ENCODE measurements around the gene LRP5.
A peak's percentile ranks its signal among the peaks of the same experiment; 100 is the strongest.

LRP5 gene

GRCh38 chr11:68495220-68495729 is 182.9 kb downstream of the LRP5 start:
- Mint-ChIP-seq H3K4me1 (ENCODE audit: low read depth) (peaks cover 79% of the 10 kb centered on the region), H3K4me3 (no peak overlapping the region), H3K27ac (no peak overlapping the region), H3K9me3 (no peaks in the 10 kb centered on the region), H3K27me3 (no peaks in the 10 kb centered on the region), H3K36me3 (ENCODE audit: low read depth) (peaks cover 21% of the 10 kb centered on the region)
- DNase-seq = no peak

GRCh38 chr11:68495872-68496271 is 183.5 kb downstream of the LRP5 start:
- no peak for DNase-seq
- H3K36me3 Mint-ChIP-seq (ENCODE audit: low read depth) = peaks cover 19% of the 10 kb centered on the region
- H3K27ac Mint-ChIP-seq = no peak overlapping the region
- H3K9me3 Mint-ChIP-seq = no peaks in the 10 kb centered on the region
- H3K4me3 Mint-ChIP-seq = no peak overlapping the region
- peaks cover 79% of the 10 kb centered on the region for H3K4me1 Mint-ChIP-seq (ENCODE audit: low read depth)
- H3K27me3 Mint-ChIP-seq = no peaks in the 10 kb centered on the region

GRCh38 chr11:68497761-68498160 is 185.4 kb downstream of the LRP5 start:
- Mint-ChIP-seq H3K9me3 (no peaks in the 10 kb centered on the region), H3K36me3 (ENCODE audit: low read depth) (peaks cover 15% of the 10 kb centered on the region), H3K27ac (no peak overlapping the region), H3K4me3 (no peak overlapping the region), H3K27me3 (no peaks in the 10 kb centered on the region), H3K4me1 (ENCODE audit: low read depth) (peaks cover 81% of the 10 kb centered on the region)
- no peak for DNase-seq

GRCh38 chr11:68498321-68498720 is 185.9 kb downstream of the LRP5 start:
- Mint-ChIP-seq H3K4me3 (no peak overlapping the region), H3K27ac (peak overlapping the region; percentile 15), H3K4me1 (ENCODE audit: low read depth) (peaks cover 81% of the 10 kb centered on the region), H3K36me3 (ENCODE audit: low read depth) (peaks cover 14% of the 10 kb centered on the region), H3K27me3 (no peaks in the 10 kb centered on the region), H3K9me3 (no peaks in the 10 kb centered on the region)
- no peak for DNase-seq
